GM18511 (cell line): Measurements from ENCODE around the gene SH3PXD2A.
"Not testable (repeated sequence)": the region's sequence is repeated elsewhere in the genome, so short reads cannot be mapped to it uniquely, and the experiment has no call there.

ENCODE experiments used
- ATAC-seq: cut with Tn5 transposase; IDR thresholded peaks from one replicate; pipeline ENCODE4 v1.9.1; 2021; ENCODE audit warnings: mild to moderate bottlenecking, moderate library complexity; ENCODE audit not compliant: unreplicated experiment

SH3PXD2A gene

GRCh38 chr10:103752680-103753248, 102.6 kb downstream of the SH3PXD2A start:
- no peak for ATAC-seq

GRCh38 chr10:103751667-103752290, 103.6 kb downstream of the SH3PXD2A start:
- ATAC-seq = no peak

GRCh38 chr10:103750836-103751235, 104.5 kb downstream of the SH3PXD2A start:
- ATAC-seq = no peak

- no peak for ATAC-seq
Observed at GRCh38 chr10:103749779-103750178, 105.6 kb downstream of the SH3PXD2A start.

- ATAC-seq = no peak
Observed at GRCh38 chr10:103748020-103748419, 107.4 kb downstream of the SH3PXD2A start.

- ATAC-seq = no peak
Observed at GRCh38 chr10:103747193-103747865, 108.0 kb downstream of the SH3PXD2A start.

GRCh38 chr10:103746598-103746997, 108.8 kb downstream of the SH3PXD2A start:
- ATAC-seq = no peak

- ATAC-seq = no peak
Observed at GRCh38 chr10:103745341-103746247, 109.8 kb downstream of the SH3PXD2A start.

GRCh38 chr10:103742824-103743223, 112.6 kb downstream of the SH3PXD2A start:
- ATAC-seq = no peak

GRCh38 chr10:103740611-103741010, 114.8 kb downstream of the SH3PXD2A start:
- no peak for ATAC-seq

- ATAC-seq = no peak
Observed at GRCh38 chr10:103739039-103739764, 116.2 kb downstream of the SH3PXD2A start.

- no peak for ATAC-seq
Observed at GRCh38 chr10:103737735-103738367, 117.5 kb downstream of the SH3PXD2A start.

GRCh38 chr10:103736763-103737162, 118.6 kb downstream of the SH3PXD2A start:
- no peak for ATAC-seq

GRCh38 chr10:103736044-103736443, 119.3 kb downstream of the SH3PXD2A start:
- ATAC-seq = no peak

- ATAC-seq = no peak
Observed at GRCh38 chr10:103734731-103735130, 120.6 kb downstream of the SH3PXD2A start.

GRCh38 chr10:103733045-103733419, 122.3 kb downstream of the SH3PXD2A start:
- no peak for ATAC-seq

- ATAC-seq = no peak
Observed at GRCh38 chr10:103732339-103733044, 122.9 kb downstream of the SH3PXD2A start.

GRCh38 chr10:103731609-103732270, 123.6 kb downstream of the SH3PXD2A start:
- ATAC-seq = no peak

- not testable (repeated sequence) for ATAC-seq
Observed at GRCh38 chr10:103731026-103731425, 124.3 kb downstream of the SH3PXD2A start.
